ENCODE data around the gene SPACA6. TPM values are rescaled to one million over a fixed set of nuclear protein-coding genes. Genes with fewer than 3 reads are reported as not detected.

SPACA6 gene
- total RNA-seq, 4 donors from 2014 or later = 10.7 to 47.9 (median 34.0) TPM

DNA sequence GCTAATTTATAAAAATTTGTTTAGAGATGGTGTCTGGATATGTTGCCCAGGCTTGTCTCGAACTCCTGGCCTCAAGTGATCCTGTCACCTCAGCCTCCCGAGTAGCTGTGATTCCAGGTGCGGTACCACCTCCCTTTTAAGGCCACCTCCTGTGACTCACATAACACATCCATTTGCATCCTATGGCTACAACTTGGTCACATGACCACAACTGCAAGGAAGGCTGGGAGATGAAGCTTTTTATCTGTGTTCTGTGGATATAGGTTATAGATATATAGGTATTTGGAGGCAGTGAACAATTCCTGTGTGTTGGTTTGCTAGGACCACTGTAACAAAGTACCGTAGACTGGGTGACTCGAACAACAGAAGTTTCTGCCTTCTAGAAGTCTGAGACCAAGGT, 6.0 kb downstream of the SPACA6 start:
- WGBS, 2 donors = 92 to 97% methylated on average over 5 of the region's 5 CpGs
- no peak overlapping the region for H3K4me3 ChIP-seq
- H3K36me3 ChIP-seq = peaks cover 0 to 69% (median 3%) of the 10 kb centered on the region in 3 donors
- no peak overlapping the region for H3K27ac ChIP-seq
- TF ChIP-seq, protein P1, sequence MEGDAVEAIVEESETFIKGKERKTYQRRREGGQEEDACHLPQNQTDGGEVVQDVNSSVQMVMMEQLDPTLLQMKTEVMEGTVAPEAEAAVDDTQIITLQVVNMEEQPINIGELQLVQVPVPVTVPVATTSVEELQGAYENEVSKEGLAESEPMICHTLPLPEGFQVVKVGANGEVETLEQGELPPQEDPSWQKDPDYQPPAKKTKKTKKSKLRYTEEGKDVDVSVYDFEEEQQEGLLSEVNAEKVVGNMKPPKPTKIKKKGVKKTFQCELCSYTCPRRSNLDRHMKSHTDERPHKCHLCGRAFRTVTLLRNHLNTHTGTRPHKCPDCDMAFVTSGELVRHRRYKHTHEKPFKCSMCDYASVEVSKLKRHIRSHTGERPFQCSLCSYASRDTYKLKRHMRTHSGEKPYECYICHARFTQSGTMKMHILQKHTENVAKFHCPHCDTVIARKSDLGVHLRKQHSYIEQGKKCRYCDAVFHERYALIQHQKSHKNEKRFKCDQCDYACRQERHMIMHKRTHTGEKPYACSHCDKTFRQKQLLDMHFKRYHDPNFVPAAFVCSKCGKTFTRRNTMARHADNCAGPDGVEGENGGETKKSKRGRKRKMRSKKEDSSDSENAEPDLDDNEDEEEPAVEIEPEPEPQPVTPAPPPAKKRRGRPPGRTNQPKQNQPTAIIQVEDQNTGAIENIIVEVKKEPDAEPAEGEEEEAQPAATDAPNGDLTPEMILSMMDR (IDR thresholded peaks at IDR 0.05) = no peak
- TF ChIP-seq EP300 (IDR thresholded peaks at IDR 0.05) = no peak
- TF ChIP-seq POLR2A (IDR thresholded peaks at IDR 0.05) = no peak
- H3K27me3 ChIP-seq = no peaks in the 10 kb centered on the region
- peaks cover 0 to 24% (median 9%) of the 10 kb centered on the region in 4 donors for H3K4me1 ChIP-seq
- H3K9me3 ChIP-seq = no peaks in the 10 kb centered on the region
- DNase-seq (ENCODE audit: low spot score in 2 of 2) = no peak

DNA sequence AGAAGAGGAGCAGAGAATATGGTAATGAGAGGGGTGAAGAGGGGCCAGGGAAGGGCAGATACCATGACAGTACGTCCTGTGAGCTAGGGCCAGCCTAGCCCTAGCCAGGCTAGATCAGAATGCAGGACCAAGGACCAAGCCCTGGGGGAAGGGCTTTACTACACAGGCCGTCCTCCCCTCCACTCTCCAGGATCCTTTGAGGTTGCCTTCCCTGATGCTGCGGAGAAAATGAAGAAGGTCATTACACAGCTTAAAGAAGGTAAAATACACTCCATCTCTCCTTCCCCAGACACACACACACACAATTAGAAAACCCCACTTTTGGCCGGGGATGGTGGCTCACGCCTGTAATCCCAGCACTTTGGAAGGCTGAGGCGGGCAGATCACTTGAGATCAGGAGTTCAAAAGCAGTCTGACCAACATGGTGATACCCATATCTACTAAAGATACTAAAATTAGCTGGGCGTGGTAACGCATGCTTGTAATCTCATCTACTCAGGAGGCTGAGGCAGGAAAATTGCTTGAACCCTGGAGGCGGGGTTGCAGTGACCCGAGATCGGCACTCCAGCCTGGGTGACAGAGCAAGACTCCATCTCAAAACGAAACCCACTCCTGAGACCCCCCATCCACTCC, 8.5 kb downstream of the SPACA6 start:
- H3K36me3 ChIP-seq = peaks cover 0 to 55% (median 3%) of the 10 kb centered on the region in 3 donors
- 68 to 76% methylated on average over 12 of the region's 12 CpGs for WGBS, 2 donors
- H3K4me1 ChIP-seq = peaks cover 0 to 33% (median 20%) of the 10 kb centered on the region in 4 donors
- H3K27ac ChIP-seq = peak overlapping the region; percentile 31 to 97 (median 68)
- no peaks in the 10 kb centered on the region for H3K27me3 ChIP-seq
- H3K9me3 ChIP-seq = no peaks in the 10 kb centered on the region
- H3K4me3 ChIP-seq = no peak overlapping the region
- TF ChIP-seq POLR2A (IDR thresholded peaks at IDR 0.05) (no peak), EP300 (IDR thresholded peaks at IDR 0.05) (no peak)
- TF ChIP-seq, protein P1 (IDR thresholded peaks at IDR 0.05) = no peak
- DNase-seq (ENCODE audit: low spot score in 2 of 2) = no peak

DNA sequence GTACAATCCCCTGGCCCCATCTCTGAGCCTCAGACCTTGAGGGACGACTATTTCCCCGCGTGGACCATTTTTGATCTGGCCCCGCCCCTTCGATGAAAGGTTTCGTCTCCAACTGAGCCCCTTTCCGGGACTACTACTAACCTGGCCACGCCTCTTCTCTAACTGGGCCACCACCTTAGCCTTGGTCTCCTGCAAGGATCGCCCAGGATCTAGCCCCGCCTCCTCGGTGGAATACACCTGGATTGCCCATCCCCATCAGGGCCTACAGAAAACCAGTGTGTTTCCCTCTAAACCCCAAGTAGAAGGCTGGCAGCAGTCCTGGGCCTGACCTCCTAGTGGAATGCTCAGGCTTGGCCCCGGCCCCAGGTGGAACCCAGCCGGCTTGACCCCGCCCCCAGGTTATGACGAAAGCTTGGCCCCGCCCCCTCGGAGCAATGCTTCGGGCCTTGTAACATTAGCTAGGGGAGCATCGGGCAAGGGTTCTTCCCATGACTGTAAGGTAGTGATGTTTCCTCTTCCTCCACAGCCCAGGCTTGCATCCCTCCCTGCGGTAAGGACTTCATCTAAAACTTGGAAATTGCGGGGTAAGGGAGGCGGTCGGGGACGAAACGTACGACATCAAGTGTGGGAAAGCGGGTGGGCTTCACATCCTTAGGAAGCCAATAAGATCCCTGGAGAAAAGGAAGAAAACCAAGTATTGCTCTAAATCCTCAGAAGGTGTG, 9.1 kb downstream of the SPACA6 start:
- peak overlapping the region in 1 of 4 donors; percentile 66 for H3K4me3 ChIP-seq
- peak; percentile 82 to 88 for DNase-seq (ENCODE audit: low spot score in 2 of 2)
- WGBS, 2 donors = 42 to 48% methylated on average over 27 of the region's 27 CpGs
- no peaks in the 10 kb centered on the region for H3K9me3 ChIP-seq
- H3K27ac ChIP-seq = peak overlapping the region; percentile 91 to 97 (median 96)
- no peaks in the 10 kb centered on the region for H3K27me3 ChIP-seq
- H3K4me1 ChIP-seq = peaks cover 0 to 33% (median 20%) of the 10 kb centered on the region in 4 donors
- H3K36me3 ChIP-seq = peaks cover 0 to 55% (median 3%) of the 10 kb centered on the region in 3 donors
- TF ChIP-seq, protein P1 (IDR thresholded peaks at IDR 0.05) = no peak
- TF ChIP-seq EP300 (IDR thresholded peaks at IDR 0.05) = peak in 1 of 2 donors; percentile 5
- TF ChIP-seq POLR2A (IDR thresholded peaks at IDR 0.05) = peak in 1 of 2 donors; percentile 43

DNA sequence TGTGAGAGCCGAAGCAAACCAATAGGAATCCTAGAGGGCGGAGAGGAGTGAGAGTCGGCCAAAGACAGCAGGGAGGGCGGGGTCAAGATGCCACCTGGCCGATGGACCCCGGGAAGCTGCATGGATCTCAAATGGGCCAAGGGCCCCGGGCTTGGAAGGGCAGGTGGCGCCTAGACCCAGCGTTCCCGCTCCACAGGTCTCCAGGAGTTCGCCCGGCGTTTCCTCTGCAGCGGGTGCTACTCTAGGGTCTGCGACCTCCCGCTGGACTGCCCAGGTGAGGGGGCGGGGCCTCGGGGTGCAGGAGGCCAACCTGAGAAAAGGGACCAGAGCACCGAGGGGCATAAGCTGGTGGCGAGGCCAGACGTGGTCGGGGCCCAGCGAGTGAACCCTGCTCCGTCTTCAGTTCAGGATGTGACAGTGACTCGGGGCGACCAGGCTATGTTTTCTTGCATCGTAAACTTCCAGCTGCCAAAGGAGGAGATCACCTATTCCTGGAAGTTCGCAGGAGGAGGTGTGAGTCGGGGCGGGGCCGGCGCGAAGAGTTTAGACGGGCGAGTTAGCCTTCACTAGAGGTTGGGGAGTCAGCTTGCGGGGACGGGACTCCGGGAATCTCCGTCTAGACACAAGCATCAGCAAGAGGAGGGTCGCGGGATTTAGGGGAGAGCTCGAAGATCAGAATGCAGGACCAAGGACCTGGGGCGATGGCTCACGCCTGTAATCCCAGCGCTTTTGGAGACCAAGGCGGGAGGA, 9.9 kb downstream of the SPACA6 start:
- peak in 1 of 2 donors; percentile 32 for DNase-seq (ENCODE audit: low spot score in 2 of 2)
- H3K27ac ChIP-seq = peak overlapping the region; percentile 91 to 97 (median 96)
- no peaks in the 10 kb centered on the region for H3K27me3 ChIP-seq
- 46 to 55% methylated on average over 46 of the region's 46 CpGs for WGBS, 2 donors
- H3K4me1 ChIP-seq = peaks cover 0 to 33% (median 20%) of the 10 kb centered on the region in 4 donors
- no peaks in the 10 kb centered on the region for H3K9me3 ChIP-seq
- peak overlapping the region in 3 of 4 donors; percentile 61 to 67 (median 66) for H3K4me3 ChIP-seq
- TF ChIP-seq EP300 (IDR thresholded peaks at IDR 0.05) (no peak), POLR2A (IDR thresholded peaks at IDR 0.05) (no peak)
- TF ChIP-seq, protein P1 (IDR thresholded peaks at IDR 0.05) = no peak
- H3K36me3 ChIP-seq = peaks cover 0 to 55% (median 3%) of the 10 kb centered on the region in 3 donors
